DOHH2 (cell line): ENCODE results near the gene ARHGEF26.
"Not testable (repeated sequence)": the region's sequence is repeated elsewhere in the genome, so short reads cannot be mapped to it uniquely, and the experiment has no call there.

Source experiments
- H3F3A ChIP-seq: fragments of 200-600 bp; sonication (generic), shearing (Covaris generic); 2 replicates; pipeline ENCODE4 v1.6.0; 2016; ENCODE audit warnings: antibody characterized with exemption, mild to moderate bottlenecking; ENCODE audit not compliant: control insufficient read depth, insufficient read depth
- H3K27ac ChIP-seq: fragments of 200-600 bp; sonication (generic); 2 replicates; pipeline ENCODE4 v1.5.1; 2014; ENCODE audit warnings: low read depth, mild to moderate bottlenecking, low read length, moderate library complexity
- H3K27me3 ChIP-seq: fragments of 200-600 bp; sonication (generic); 2 replicates; pipeline ENCODE4 v1.6.1; 2014; ENCODE audit warnings: mild to moderate bottlenecking, low read length, mixed read lengths; ENCODE audit not compliant: control insufficient read depth
- H3K36me3 ChIP-seq: fragments of 200-600 bp; sonication (generic); 2 replicates; pipeline ENCODE4 v1.6.1; 2014; ENCODE audit warnings: mild to moderate bottlenecking, low read length, moderate library complexity, mixed read lengths; ENCODE audit not compliant: control insufficient read depth
- H3K4me1 ChIP-seq: fragments of 200-600 bp; sonication (generic); 2 replicates; pipeline ENCODE4 v1.6.1; 2014; ENCODE audit warnings: mild to moderate bottlenecking, low read length, mixed read lengths; ENCODE audit not compliant: control insufficient read depth
- H3K4me2 ChIP-seq: fragments of 200-600 bp; sonication (generic); 2 replicates; pipeline ENCODE4 v1.6.0; 2014; ENCODE audit warnings: mild to moderate bottlenecking, low read length, moderate library complexity
- H3K4me3 ChIP-seq: fragments of 200-600 bp; sonication (generic); 2 replicates; pipeline ENCODE4 v1.5.1; 2014; ENCODE audit warnings: mild to moderate bottlenecking, low read length, mixed read lengths
- H3K79me2 ChIP-seq: fragments of 200-600 bp; sonication (generic); 2 replicates; pipeline ENCODE4 v1.6.1; 2014; ENCODE audit warnings: mild to moderate bottlenecking, low read length, mixed read lengths; ENCODE audit not compliant: control insufficient read depth
- H3K9me2 ChIP-seq: fragments of 200-600 bp; sonication (generic); replicated peaks from 2 replicates; pipeline ENCODE4 v1.6.1; 2014; ENCODE audit warnings: mild to moderate bottlenecking, low read length, mixed read lengths; ENCODE audit not compliant: control insufficient read depth
- H3K9me3 ChIP-seq: fragments of 200-600 bp; sonication (generic); 2 replicates; pipeline ENCODE4 v1.6.1; 2014; ENCODE audit warnings: antibody characterized with exemption, low read length, mixed read lengths; ENCODE audit not compliant: control insufficient read depth, insufficient read depth
- H4K20me1 ChIP-seq: fragments of 200-600 bp; sonication (generic); 2 replicates; pipeline ENCODE4 v1.6.0; 2014; ENCODE audit warnings: low read depth, mild to moderate bottlenecking, antibody characterized with exemption, low read length, moderate library complexity; ENCODE audit not compliant: control insufficient read depth, insufficient read depth
- CTCF ChIP-seq: fragments of 200-600 bp; sonication (generic); IDR thresholded peaks from one replicate; pipeline ENCODE4 v1.5.1; 2014; ENCODE audit warnings: antibody characterized with exemption, mild to moderate bottlenecking, low read depth, low read length; ENCODE audit not compliant: poor library complexity, severe bottlenecking
- EZH2phosphoT487 ChIP-seq: fragments of 200-600 bp; sonication (generic); IDR thresholded peaks from 2 replicates; pipeline ENCODE4 v1.6.1; 2017; ENCODE audit warnings: borderline replicate concordance, mild to moderate bottlenecking, antibody characterized with exemption, low read length, moderate library complexity, mixed read lengths

The ARHGEF26 gene

GRCh38 chr3:154081305-154081704 is 39.9 kb upstream of the ARHGEF26 start:
- TF ChIP-seq CTCF (no peak), EZH2phosphoT487 (no peak)
- Histone ChIP-seq H3K9me3 (no peaks in the 10 kb centered on the region), H3K4me2 (no peak overlapping the region), H3K9me2 (no peaks in the 10 kb centered on the region), H3K27me3 (no peaks in the 10 kb centered on the region), H3K4me3 (no peak overlapping the region), H3K4me1 (no peaks in the 10 kb centered on the region), H4K20me1 (no peaks in the 10 kb centered on the region), H3K36me3 (no peaks in the 10 kb centered on the region), H3K79me2 (no peaks in the 10 kb centered on the region), H3K27ac (no peak overlapping the region), H3F3A (no peaks in the 10 kb centered on the region)

DNA sequence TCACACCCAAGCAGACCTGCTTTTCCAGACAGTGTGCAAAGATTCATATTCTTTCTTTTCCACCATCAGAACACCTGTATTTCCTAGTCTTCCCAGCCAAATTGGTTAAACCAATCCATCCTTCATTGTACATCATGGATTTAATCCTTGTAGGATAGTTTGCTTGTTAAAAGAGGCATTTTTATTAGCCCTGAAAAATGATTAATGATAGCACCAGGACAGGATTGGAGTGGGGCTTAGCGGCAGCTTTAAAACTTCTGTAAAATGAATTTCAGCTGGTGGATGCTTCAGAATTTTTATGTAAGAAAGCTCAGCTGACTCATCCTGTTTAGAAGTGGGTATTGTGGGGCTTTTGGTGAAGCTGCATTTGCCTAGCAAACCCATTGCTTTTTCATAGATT is 36.1 kb upstream of the ARHGEF26 start:
- Histone ChIP-seq H3K4me1 (no peaks in the 10 kb centered on the region), H3K27ac (no peak overlapping the region), H3K79me2 (no peaks in the 10 kb centered on the region), H3F3A (no peaks in the 10 kb centered on the region), H3K36me3 (no peaks in the 10 kb centered on the region), H3K9me2 (no peaks in the 10 kb centered on the region), H3K4me2 (no peak overlapping the region), H4K20me1 (no peaks in the 10 kb centered on the region), H3K4me3 (no peak overlapping the region), H3K9me3 (no peaks in the 10 kb centered on the region), H3K27me3 (no peaks in the 10 kb centered on the region)
- no peak for TF ChIP-seq CTCF
- no peak for TF ChIP-seq EZH2phosphoT487

DNA sequence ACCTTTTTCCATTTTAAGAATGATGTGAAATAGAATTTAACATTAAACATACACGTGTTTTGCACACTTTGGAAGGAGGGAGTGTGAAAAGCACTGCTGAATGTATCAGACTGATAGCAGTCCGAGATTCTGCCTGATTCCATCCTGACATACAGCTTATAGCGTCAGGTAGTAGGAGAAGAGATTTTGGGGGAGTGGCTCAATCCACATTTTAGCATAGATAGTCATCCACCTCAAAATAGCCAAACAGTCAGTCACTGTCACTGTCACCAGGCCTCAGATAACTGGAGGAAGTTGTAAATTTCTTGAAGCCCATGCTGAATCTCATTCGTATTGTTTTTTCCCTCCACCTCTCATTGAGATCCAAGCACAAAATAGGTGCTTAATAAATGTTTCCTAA is 35.4 kb upstream of the ARHGEF26 start:
- TF ChIP-seq EZH2phosphoT487 (no peak), CTCF (no peak)
- H3K79me2 ChIP-seq, result no peaks in the 10 kb centered on the region
- no peaks in the 10 kb centered on the region for H3F3A ChIP-seq
- no peaks in the 10 kb centered on the region for H4K20me1 ChIP-seq
- no peak overlapping the region for H3K4me2 ChIP-seq
- no peaks in the 10 kb centered on the region for H3K27me3 ChIP-seq
- H3K4me3 ChIP-seq, result no peak overlapping the region
- H3K27ac ChIP-seq, result no peak overlapping the region
- no peaks in the 10 kb centered on the region for H3K4me1 ChIP-seq
- no peaks in the 10 kb centered on the region for H3K36me3 ChIP-seq
- H3K9me2 ChIP-seq, result no peaks in the 10 kb centered on the region
- no peaks in the 10 kb centered on the region for H3K9me3 ChIP-seq

- Histone ChIP-seq H4K20me1 (no peaks in the 10 kb centered on the region), H3K9me3 (no peaks in the 10 kb centered on the region), H3K4me3 (no peak overlapping the region), H3K79me2 (no peaks in the 10 kb centered on the region), H3K4me2 (no peak overlapping the region), H3K9me2 (no peaks in the 10 kb centered on the region), H3K27me3 (no peaks in the 10 kb centered on the region), H3F3A (no peaks in the 10 kb centered on the region), H3K27ac (no peak overlapping the region), H3K4me1 (no peaks in the 10 kb centered on the region), H3K36me3 (no peaks in the 10 kb centered on the region)
- TF ChIP-seq CTCF, result no peak
- TF ChIP-seq EZH2phosphoT487, result no peak
Measured at GRCh38 chr3:154086286-154086685, 34.9 kb upstream of the ARHGEF26 start.

DNA sequence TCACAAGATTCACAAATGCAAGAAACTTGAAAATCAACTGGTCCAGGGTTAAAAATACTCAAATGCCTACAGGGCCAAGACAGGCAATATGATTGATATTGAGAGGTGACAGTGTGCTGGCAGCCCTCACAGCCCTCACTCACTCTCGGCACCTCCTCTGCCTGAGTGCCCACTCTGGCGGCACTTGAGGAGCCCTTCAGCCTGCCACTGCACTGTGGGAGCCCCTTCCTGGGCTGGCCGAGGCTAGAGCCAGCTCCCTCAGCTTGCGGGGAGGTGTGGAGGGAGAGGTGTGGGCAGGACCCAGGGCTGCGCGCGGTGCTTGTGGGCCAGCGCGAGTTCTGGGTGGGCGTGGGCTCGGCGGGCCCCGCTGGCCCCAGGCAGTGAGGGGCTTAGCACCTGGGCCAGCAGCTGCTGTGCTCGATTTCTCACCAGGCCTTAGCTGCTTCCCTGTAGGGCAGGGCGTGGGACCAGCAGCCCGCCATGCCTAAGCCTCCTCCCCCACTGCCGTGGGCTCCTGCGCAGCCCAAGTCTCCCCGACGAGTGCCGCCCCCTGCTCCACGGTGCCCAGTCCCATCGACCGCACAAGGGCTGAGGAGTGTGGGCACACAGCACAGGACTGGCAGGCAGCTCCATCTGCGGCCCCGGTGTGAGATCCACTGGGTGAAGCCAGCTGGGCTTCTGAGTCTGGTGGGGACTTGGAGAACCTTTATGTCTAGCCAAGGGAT is 33.3 kb upstream of the ARHGEF26 start:
- not testable (repeated sequence) for H4K20me1 ChIP-seq, H3K4me3 ChIP-seq, H3K79me2 ChIP-seq, H3K4me2 ChIP-seq, H3K36me3 ChIP-seq, H3K9me3 ChIP-seq, H3K9me2 ChIP-seq, H3F3A ChIP-seq, H3K27ac ChIP-seq, H3K4me1 ChIP-seq, H3K27me3 ChIP-seq
